SJSA1 (cell line): ENCODE data around the gene ABHD2. TPM values are rescaled to one million over a fixed set of nuclear protein-coding genes. Genes with fewer than 3 reads are reported as not detected.

ENCODE experiments used
- DNase-seq, 2 experiments: peaks; one replicate each; pipeline ENCODE4 v3.0.0-alpha.2; 2015 to 2020; ENCODE audit warnings: low spot score in 2 of 2, low read depth in 1 of 2
- H3K27ac ChIP-seq: fragments of 250-450 bp; sonication (Bioruptor Pico); 2 replicates; pipeline ENCODE4 v1.5.1; 2020; ENCODE audit warnings: mild to moderate bottlenecking, moderate library complexity
- H3K27me3 ChIP-seq: fragments of 250-450 bp; sonication (Bioruptor Pico); replicated peaks from 2 replicates; pipeline ENCODE4 v1.5.1; 2020; ENCODE audit warnings: mild to moderate bottlenecking, moderate library complexity
- H3K36me3 ChIP-seq: fragments of 250-450 bp; sonication (Bioruptor Pico); 2 replicates; pipeline ENCODE4 v1.5.1; 2020; ENCODE audit warnings: mild to moderate bottlenecking
- H3K4me1 ChIP-seq: fragments of 250-450 bp; sonication (Bioruptor Pico); replicated peaks from 2 replicates; pipeline ENCODE4 v1.6.1; 2021; ENCODE audit warnings: mild to moderate bottlenecking
- H3K4me3 ChIP-seq: fragments of 250-450 bp; sonication (Bioruptor Pico); 2 replicates; pipeline ENCODE4 v1.5.1; 2020; ENCODE audit warnings: mild to moderate bottlenecking
- H3K9me3 ChIP-seq: fragments of 250-450 bp; sonication (Bioruptor Pico); replicated peaks from 2 replicates; pipeline ENCODE4 v1.5.1; 2020; ENCODE audit warnings: mild to moderate bottlenecking
- total RNA-seq: library from RNA; depleted of rRNA; stranded (reverse); fragments of >200 nt; shearing (Covaris generic); gene quantifications from 2 replicates; pipeline ENCODE4 v1.2.3, GENCODE V29; 2014

The ABHD2 gene
- total RNA-seq, 1 experiment from 2014 or later, result 32.6 TPM

DNA sequence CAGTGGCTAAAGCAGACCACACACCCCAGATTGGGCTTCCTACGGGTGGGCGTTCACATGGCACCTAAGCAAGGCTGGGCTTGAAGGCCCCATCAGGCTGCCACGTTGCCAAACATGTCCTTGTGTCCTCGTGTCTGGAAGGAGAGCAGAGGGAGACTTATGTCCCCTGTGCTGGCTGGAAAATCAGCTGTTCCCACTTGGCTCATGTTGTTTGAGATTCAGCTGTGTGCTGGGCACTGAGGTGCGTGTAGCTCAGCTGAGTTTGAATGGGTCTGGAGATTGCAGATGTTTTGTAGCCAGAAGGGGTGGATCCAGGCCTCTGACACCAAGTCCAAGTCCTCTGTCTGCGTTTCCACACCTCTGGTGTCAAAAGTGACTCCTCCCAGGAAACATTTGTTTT is 98.5 kb downstream of the ABHD2 start:
- Histone ChIP-seq H3K9me3 (no peaks in the 10 kb centered on the region), H3K4me3 (no peak overlapping the region), H3K27ac (no peak overlapping the region), H3K36me3 (peaks cover 17% of the 10 kb centered on the region), H3K27me3 (no peaks in the 10 kb centered on the region), H3K4me1 (no peaks in the 10 kb centered on the region)
- no peak for DNase-seq

DNA sequence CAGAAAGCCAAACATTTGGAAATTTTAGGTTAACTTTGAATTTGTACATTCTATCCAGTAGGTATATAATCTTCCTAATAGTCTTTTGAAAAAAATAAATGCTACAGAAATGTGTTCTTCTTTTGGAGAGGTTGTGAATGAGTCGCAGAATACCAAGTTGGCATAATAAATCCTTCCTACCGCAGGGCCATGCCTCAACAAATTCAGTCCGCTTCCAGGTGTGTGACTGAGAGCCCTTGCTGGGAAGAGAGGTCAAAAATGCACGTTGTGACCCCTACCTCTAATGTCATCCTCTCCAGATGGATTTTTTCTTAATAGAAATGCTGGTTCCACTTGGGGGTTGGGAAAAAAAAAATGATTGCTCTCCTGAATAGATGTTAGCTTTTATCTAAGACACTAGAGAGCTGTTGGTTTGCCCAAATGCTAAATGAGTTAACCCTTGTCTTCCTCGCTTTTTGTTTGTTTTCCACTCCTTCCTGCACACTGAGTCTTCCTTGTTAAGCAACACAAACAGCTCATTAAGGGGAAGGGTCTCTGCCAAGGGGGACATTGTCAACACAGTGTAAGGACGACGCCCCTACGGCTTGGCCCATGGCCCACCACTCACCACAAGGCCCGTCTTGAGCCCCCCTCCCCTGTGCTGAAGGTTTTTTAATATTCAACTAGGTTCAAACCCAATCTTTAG is 99.2 kb downstream of the ABHD2 start:
- Histone ChIP-seq H3K27me3 (no peaks in the 10 kb centered on the region), H3K36me3 (peaks cover 20% of the 10 kb centered on the region)

DNA sequence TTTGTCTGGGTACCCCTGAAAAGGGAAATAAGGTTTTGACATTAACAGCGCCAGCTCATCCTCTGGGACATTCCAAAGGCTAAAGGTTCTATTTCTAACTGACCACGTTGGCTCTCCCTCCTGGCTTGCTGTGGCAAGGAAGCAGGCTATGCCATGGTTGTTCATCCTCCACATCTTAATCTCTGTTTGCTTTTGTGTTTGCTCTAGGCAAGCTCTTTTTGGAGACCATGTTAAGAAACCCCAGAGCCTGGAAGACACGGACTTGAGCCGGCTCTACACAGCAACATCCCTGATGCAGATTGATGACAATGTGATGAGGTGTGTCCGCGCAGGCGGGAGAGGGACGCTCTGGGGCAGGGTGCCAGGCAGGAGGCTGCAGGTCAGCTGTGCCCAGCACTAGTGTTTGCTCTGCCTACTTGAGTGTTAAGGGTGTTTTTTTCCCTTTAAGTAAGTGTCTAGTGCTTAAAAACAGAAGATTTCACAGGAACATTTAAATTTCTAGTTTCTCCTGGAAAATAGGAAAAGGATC is 99.8 kb downstream of the ABHD2 start:
- no peaks in the 10 kb centered on the region for H3K4me1 ChIP-seq
- no peak overlapping the region for H3K4me3 ChIP-seq
- peaks cover 25% of the 10 kb centered on the region for H3K36me3 ChIP-seq
- DNase-seq, result no peak
- H3K27me3 ChIP-seq, result no peaks in the 10 kb centered on the region
- no peak overlapping the region for H3K27ac ChIP-seq
- H3K9me3 ChIP-seq, result no peaks in the 10 kb centered on the region

More for the DNA sequence above, 99.2 kb downstream of the ABHD2 start:
- Histone ChIP-seq H3K9me3 (no peaks in the 10 kb centered on the region), H3K4me1 (no peaks in the 10 kb centered on the region), H3K4me3 (no peak overlapping the region), H3K27ac (no peak overlapping the region)
- DNase-seq, result no peak

- no peak overlapping the region for H3K4me3 ChIP-seq
- H3K27ac ChIP-seq, result no peak overlapping the region
- no peak for DNase-seq
- H3K4me1 ChIP-seq, result no peaks in the 10 kb centered on the region
- H3K36me3 ChIP-seq, result peaks cover 39% of the 10 kb centered on the region
- H3K27me3 ChIP-seq, result no peaks in the 10 kb centered on the region
- no peaks in the 10 kb centered on the region for H3K9me3 ChIP-seq
Observed at GRCh38 chr15:89192136-89192535, 103.9 kb downstream of the ABHD2 start.

DNA sequence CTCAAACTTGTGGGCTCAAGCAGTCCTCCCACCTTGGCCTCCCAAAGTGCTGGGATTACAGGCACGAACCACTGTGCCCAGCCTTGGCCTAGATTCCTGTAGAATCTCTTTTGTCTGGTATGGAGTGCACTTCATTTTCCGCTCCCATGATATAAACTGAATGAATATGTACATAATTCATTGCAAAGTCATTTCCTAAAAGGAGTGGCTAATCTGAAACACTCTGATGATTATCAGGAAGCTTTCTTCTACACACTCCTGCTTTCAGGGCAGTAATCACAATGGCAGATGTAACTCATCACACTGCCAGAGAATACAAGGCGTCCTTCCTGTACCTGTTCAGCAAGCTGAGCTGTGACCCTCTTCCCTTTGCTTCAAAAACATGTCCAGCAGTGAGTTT is 104.5 kb downstream of the ABHD2 start:
- Histone ChIP-seq H3K36me3 (peaks cover 36% of the 10 kb centered on the region), H3K27ac (no peak overlapping the region)

GRCh38 chr15:89194608-89195007 is 106.4 kb downstream of the ABHD2 start:
- H3K4me1 ChIP-seq, result no peaks in the 10 kb centered on the region
- no peak overlapping the region for H3K4me3 ChIP-seq
- DNase-seq, result no peak
- no peaks in the 10 kb centered on the region for H3K9me3 ChIP-seq
- no peaks in the 10 kb centered on the region for H3K27me3 ChIP-seq
- no peak overlapping the region for H3K27ac ChIP-seq
- peaks cover 27% of the 10 kb centered on the region for H3K36me3 ChIP-seq

More for the DNA sequence above, 104.5 kb downstream of the ABHD2 start:
- Histone ChIP-seq H3K27me3 (no peaks in the 10 kb centered on the region), H3K4me3 (no peak overlapping the region), H3K4me1 (no peaks in the 10 kb centered on the region), H3K9me3 (no peaks in the 10 kb centered on the region)
- DNase-seq, result no peak

DNA sequence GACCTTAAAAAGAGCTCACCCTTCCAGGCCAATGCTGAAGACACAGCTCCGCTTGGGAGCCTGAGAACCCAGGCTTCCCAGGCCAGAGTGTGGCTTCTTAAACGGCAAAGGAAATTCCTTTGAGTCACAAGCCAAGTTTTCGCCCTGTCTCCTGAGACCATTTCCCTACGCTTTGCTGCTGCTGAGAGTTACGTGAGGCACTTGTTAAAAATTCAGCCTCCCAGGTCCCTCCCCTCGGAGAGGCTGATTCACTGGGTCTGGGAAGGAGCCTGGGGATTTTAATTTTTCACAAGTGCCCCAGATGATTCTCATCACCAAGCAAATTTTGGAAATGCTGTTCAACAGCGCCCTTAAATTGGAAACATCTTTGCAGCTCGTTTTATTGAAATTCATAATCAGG is 107.6 kb downstream of the ABHD2 start:
- no peak for DNase-seq
- H3K27ac ChIP-seq, result no peak overlapping the region
- no peaks in the 10 kb centered on the region for H3K27me3 ChIP-seq

GRCh38 chr15:89196241-89196640 is 108.0 kb downstream of the ABHD2 start:
- H3K9me3 ChIP-seq, result no peaks in the 10 kb centered on the region
- H3K4me1 ChIP-seq, result no peaks in the 10 kb centered on the region
- H3K36me3 ChIP-seq, result peaks cover 25% of the 10 kb centered on the region
- H3K27me3 ChIP-seq, result no peaks in the 10 kb centered on the region
- H3K27ac ChIP-seq, result no peak overlapping the region
- no peak overlapping the region for H3K4me3 ChIP-seq
- no peak for DNase-seq

More for the DNA sequence above, 107.6 kb downstream of the ABHD2 start:
- no peak overlapping the region for H3K4me3 ChIP-seq
- no peaks in the 10 kb centered on the region for H3K4me1 ChIP-seq
- no peaks in the 10 kb centered on the region for H3K9me3 ChIP-seq
- H3K36me3 ChIP-seq, result peaks cover 25% of the 10 kb centered on the region

GRCh38 chr15:89196994-89197393 is 108.7 kb downstream of the ABHD2 start:
- Histone ChIP-seq H3K4me1 (no peaks in the 10 kb centered on the region), H3K9me3 (no peaks in the 10 kb centered on the region), H3K27me3 (no peaks in the 10 kb centered on the region), H3K4me3 (no peak overlapping the region), H3K27ac (no peak overlapping the region), H3K36me3 (peaks cover 22% of the 10 kb centered on the region)
- DNase-seq, result no peak

- H3K4me3 ChIP-seq, result no peak overlapping the region
- H3K27ac ChIP-seq, result no peak overlapping the region
- peaks cover 21% of the 10 kb centered on the region for H3K36me3 ChIP-seq
- H3K9me3 ChIP-seq, result no peaks in the 10 kb centered on the region
- no peak for DNase-seq
- no peaks in the 10 kb centered on the region for H3K4me1 ChIP-seq
- H3K27me3 ChIP-seq, result no peaks in the 10 kb centered on the region
Observed at GRCh38 chr15:89197503-89197971, 109.3 kb downstream of the ABHD2 start.

DNA sequence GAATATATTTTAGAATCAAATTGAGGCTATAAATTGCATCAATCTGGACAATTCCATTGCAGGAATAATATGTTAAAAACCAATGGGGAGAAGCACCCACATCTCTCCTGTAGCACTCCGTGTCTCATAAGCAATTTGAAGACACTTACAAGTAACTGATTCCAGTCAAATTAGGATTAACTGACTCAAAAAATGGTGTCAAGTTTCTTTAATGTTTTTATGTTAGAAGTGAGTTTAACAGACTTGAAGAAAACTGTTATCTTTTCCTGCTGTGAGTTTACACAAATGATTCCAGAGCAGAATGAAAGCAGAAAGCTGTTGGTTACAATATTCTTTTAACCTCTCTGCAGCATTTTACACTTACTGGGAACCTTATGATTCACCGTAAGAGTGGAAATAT is 109.9 kb downstream of the ABHD2 start:
- peaks cover 14% of the 10 kb centered on the region for H3K36me3 ChIP-seq
- no peak overlapping the region for H3K27ac ChIP-seq
- H3K27me3 ChIP-seq, result no peaks in the 10 kb centered on the region
- no peak for DNase-seq
- no peak overlapping the region for H3K4me3 ChIP-seq
- H3K4me1 ChIP-seq, result no peaks in the 10 kb centered on the region
- no peaks in the 10 kb centered on the region for H3K9me3 ChIP-seq

GRCh38 chr15:89198934-89199333 is 110.7 kb downstream of the ABHD2 start:
- no peaks in the 10 kb centered on the region for H3K9me3 ChIP-seq

GRCh38 chr15:89199746-89200145 is 111.5 kb downstream of the ABHD2 start:
- Histone ChIP-seq H3K4me3 (no peak overlapping the region), H3K27ac (no peak overlapping the region), H3K4me1 (no peaks in the 10 kb centered on the region), H3K27me3 (no peaks in the 10 kb centered on the region), H3K9me3 (no peaks in the 10 kb centered on the region), H3K36me3 (peaks cover 9% of the 10 kb centered on the region)
- no peak for DNase-seq

More at GRCh38 chr15:89198934-89199333, 110.7 kb downstream of the ABHD2 start:
- no peak for DNase-seq
- H3K27me3 ChIP-seq, result no peaks in the 10 kb centered on the region
- no peak overlapping the region for H3K27ac ChIP-seq
- H3K4me3 ChIP-seq, result no peak overlapping the region
- H3K36me3 ChIP-seq, result peaks cover 13% of the 10 kb centered on the region
- no peaks in the 10 kb centered on the region for H3K4me1 ChIP-seq

DNA sequence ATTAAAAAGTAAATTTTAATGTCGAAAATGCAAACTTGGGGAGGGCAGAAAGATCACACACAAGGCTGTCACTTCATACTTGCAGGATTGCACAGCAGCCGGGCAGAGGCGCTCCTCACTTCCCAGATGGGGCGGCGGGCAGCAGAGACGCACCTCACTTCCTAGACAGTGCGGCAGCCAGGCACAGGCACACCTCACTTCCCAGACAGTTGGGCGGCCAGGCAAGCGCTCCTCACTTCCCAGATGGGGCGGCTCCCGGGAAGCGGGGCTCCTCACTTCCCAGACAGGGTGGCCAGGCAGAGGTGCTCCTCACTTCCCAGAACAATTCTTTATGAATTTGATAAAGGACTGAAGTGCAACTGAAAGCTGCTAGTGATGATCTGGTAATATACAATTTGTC is 111.9 kb downstream of the ABHD2 start:
- DNase-seq, result no peak
- Histone ChIP-seq H3K27ac (no peak overlapping the region), H3K4me3 (no peak overlapping the region)

More for the DNA sequence above, 111.9 kb downstream of the ABHD2 start:
- H3K27me3 ChIP-seq, result no peaks in the 10 kb centered on the region
- no peaks in the 10 kb centered on the region for H3K4me1 ChIP-seq
- H3K36me3 ChIP-seq, result peaks cover 4% of the 10 kb centered on the region
- no peaks in the 10 kb centered on the region for H3K9me3 ChIP-seq
